A549 (cell line): Measurements from ENCODE around the gene BRMS1. TPM values are rescaled to one million over a fixed set of nuclear protein-coding genes. Genes with fewer than 3 reads are reported as not detected.
A peak's percentile ranks its signal among the peaks of the same experiment; 100 is the strongest.

ENCODE experiments used
- ATAC-seq, 2 experiments: fragments of 200-7000 bp in 1 of 2; fragments of >200 bp in 1 of 2; cut with Nextera tagmentation in 1 of 2; cut with Tn5 transposase in 1 of 2; 3 replicates each; pipeline versions ENCODE4 v1.8.0 to v1.9.1; 2018 to 2020; ENCODE audit warnings: mild to moderate bottlenecking in 1 of 2, moderate library complexity in 1 of 2
- CTCF ChIA-PET: fragments of 300-600 bp; sonication (Branson Sonifier 250); formaldehyde crosslinking; extraction: SDS; loops from one replicate; lab custom pipeline; 2021; ENCODE audit warnings: antibody characterized with exemption, inconsistent platforms; lab: Yijun Ruan, JAX
- POLR2A ChIA-PET: fragments of 350-600 bp; formaldehyde crosslinking; extraction: SDS; loops from one replicate; lab custom pipeline; 2021; ENCODE audit warnings: antibody characterized with exemption, inconsistent platforms; lab: Yijun Ruan, JAX
- DNase-seq, 2 experiments: peaks; one replicate each; pipeline versions ENCODE4 v3.0.0 to v3.0.0-alpha.2; 2011 to 2016; ENCODE audit warnings: low read depth in 1 of 2, low spot score in 1 of 2
- FAIRE-seq: peaks from 2 replicates; lab custom pipeline; 2011; peaks lifted over from hg19 to GRCh38; lab: Jason Lieb, UNC
- H3K27ac ChIP-seq, 2 experiments: fragments of >200 bp; sonication (Bioruptor Twin); formaldehyde crosslinking; 3 replicates each; pipeline ENCODE4 v1.5.1; 2016 to 2017
- H3K4me1 ChIP-seq: fragments of >200 bp; sonication (Bioruptor Twin); formaldehyde crosslinking; 3 replicates; pipeline ENCODE4 v1.6.1; 2016
- H3K4me2 ChIP-seq: fragments of >200 bp; sonication (Bioruptor Twin); formaldehyde crosslinking; 3 replicates; pipeline ENCODE4 v1.6.1; 2016
- H3K4me3 ChIP-seq: fragments of >200 bp; sonication (Bioruptor Twin); formaldehyde crosslinking; 3 replicates; pipeline ENCODE4 v1.5.1; 2016
- H3K9me3 ChIP-seq: fragments of >200 bp; sonication (Bioruptor Twin); formaldehyde crosslinking; 3 replicates; pipeline ENCODE4 v1.6.1; 2016
- ATOH8 ChIP-seq: fragments of 250-450 bp; sonication (Bioruptor Pico); IDR thresholded peaks from 2 replicates; pipeline ENCODE4 v1.5.0; 2020; ENCODE audit warnings: low read depth, mild to moderate bottlenecking, moderate library complexity
- BHLHE40 ChIP-seq: IDR thresholded peaks from 2 replicates; pipeline ENCODE4 v1.6.1; 2012; ENCODE audit warnings: low read depth, low read length, inconsistent platforms
- CEBPB ChIP-seq, 2 experiments: fragments of >200 bp in 1 of 2; sonication (Bioruptor Twin) in 1 of 2; formaldehyde crosslinking in 1 of 2; IDR thresholded peaks; 2 replicates each; pipeline ENCODE4 v1.6.1; 2012 to 2016
- CHD2 ChIP-seq: fragments of 150-350 bp; IDR thresholded peaks from 2 replicates; pipeline ENCODE4 v1.6.1; 2014; ENCODE audit warnings: low read length; ENCODE audit not compliant: partially characterized antibody
- CHD4 ChIP-seq: fragments of 200-600 bp; sonication (generic); IDR thresholded peaks from 2 replicates; pipeline ENCODE4 v1.6.1; 2016; ENCODE audit warnings: antibody characterized with exemption, mild to moderate bottlenecking, borderline replicate concordance
- FOXS1 ChIP-seq: fragments of 250-450 bp; sonication (Bioruptor Pico); IDR thresholded peaks from 2 replicates; pipeline ENCODE4 v1.5.0; 2020; ENCODE audit warnings: mild to moderate bottlenecking, moderate library complexity
- HDAC2 ChIP-seq: fragments of 200-600 bp; sonication (generic); IDR thresholded peaks from 2 replicates; pipeline ENCODE4 v1.6.1; 2016
- HEYL ChIP-seq: fragments of 250-450 bp; sonication (Bioruptor Pico); IDR thresholded peaks from 2 replicates; pipeline ENCODE4 v1.8.0; 2021; ENCODE audit warnings: mild to moderate bottlenecking, moderate library complexity
- HOXB13 ChIP-seq: fragments of 250-450 bp; sonication (Bioruptor Pico); IDR thresholded peaks from 2 replicates; pipeline ENCODE4 v1.5.0; 2020; ENCODE audit warnings: low read depth, mild to moderate bottlenecking, moderate library complexity
- JUN ChIP-seq, 2 experiments: fragments of >200 bp; sonication (Bioruptor Twin); formaldehyde crosslinking; IDR thresholded peaks; 2 replicates in 1 of 2; 3 replicates in 1 of 2; pipeline ENCODE4 v1.6.1; 2016 to 2017
- MAFK ChIP-seq: fragments of 450-650 bp; IDR thresholded peaks from 2 replicates; pipeline ENCODE4 v1.6.1; 2014; ENCODE audit not compliant: partially characterized antibody
- NFE2L2 ChIP-seq: fragments of 150-350 bp; conservative IDR thresholded peaks from 2 replicates; pipeline ENCODE4 v1.6.1; 2014; ENCODE audit warnings: low read length
- NPAS2 ChIP-seq: fragments of 250-450 bp; sonication (Bioruptor Pico); IDR thresholded peaks from 2 replicates; pipeline ENCODE4 v1.8.0; 2022; ENCODE audit warnings: mild to moderate bottlenecking, moderate library complexity, borderline replicate concordance
- PBX3 ChIP-seq: IDR thresholded peaks from 2 replicates; pipeline ENCODE4 v1.6.1; 2012
- PHF8 ChIP-seq: fragments of 200-600 bp; sonication (generic); IDR thresholded peaks from 2 replicates; pipeline ENCODE4 v1.6.1; 2016; ENCODE audit warnings: low read depth, mild to moderate bottlenecking, antibody characterized with exemption, moderate library complexity, borderline replicate concordance
- POLR2AphosphoS2 ChIP-seq: conservative IDR thresholded peaks from 2 replicates; pipeline ENCODE4 v1.6.1; 2012; ENCODE audit warnings: low read length, improper control_type of control experiment, inconsistent platforms
- RAD21 ChIP-seq, 2 experiments: fragments of >200 bp in 1 of 2; sonication (Bioruptor Twin) in 1 of 2; formaldehyde crosslinking in 1 of 2; IDR thresholded peaks in 1 of 2; conservative IDR thresholded peaks in 1 of 2; 2 replicates in 1 of 2; 3 replicates in 1 of 2; pipeline ENCODE4 v1.6.1; 2012 to 2018; ENCODE audit warnings: inconsistent platforms in 1 of 2
- RFX5 ChIP-seq: fragments of 450-650 bp; IDR thresholded peaks from 2 replicates; pipeline ENCODE4 v1.7.1; 2014; ENCODE audit warnings: antibody characterized with exemption, mild to moderate bottlenecking, moderate library complexity
- RNF2 ChIP-seq: fragments of 200-600 bp; sonication (generic); IDR thresholded peaks from 2 replicates; pipeline ENCODE4 v1.6.1; 2016; ENCODE audit warnings: low read depth, mild to moderate bottlenecking, antibody characterized with exemption, moderate library complexity, borderline replicate concordance
- SMC3 ChIP-seq: fragments of >200 bp; sonication (Bioruptor Twin); formaldehyde crosslinking; IDR thresholded peaks from 3 replicates; pipeline ENCODE4 v1.6.1; 2018; ENCODE audit warnings: inconsistent platforms
- SREBF2 ChIP-seq: fragments of 450-650 bp; IDR thresholded peaks from 2 replicates; pipeline ENCODE4 v1.6.1; 2014; ENCODE audit warnings: mild to moderate bottlenecking, moderate library complexity
- TP53 ChIP-seq: fragments of 250-450 bp; sonication (Bioruptor Pico); IDR thresholded peaks from 2 replicates; pipeline ENCODE4 v1.5.0; 2021; ENCODE audit warnings: mild to moderate bottlenecking, moderate library complexity
- ZFP36 ChIP-seq: fragments of 450-650 bp; IDR thresholded peaks from 2 replicates; pipeline ENCODE4 v1.6.1; 2014; ENCODE audit warnings: borderline replicate concordance; ENCODE audit not compliant: partially characterized antibody
- WGBS: methylation state at CpG from one replicate; pipeline ENCODE4 v1.1.6; 2017; ENCODE audit errors: missing lambda C conversion rate; 5-methylcytosine and 5-hydroxymethylcytosine counted together
- polyA plus RNA-seq, 4 experiments: library from polyadenylated mRNA; depleted of rRNA in 3 of 4; stranded (reverse); fragments of >200 nt; fragmentation: RNase III in 1 of 4; extraction: RNeasy Plus Mini Kit Qiagen cat#74134 plus additional on column Dnase treatment in 1 of 4; gene quantifications; 2 replicates in 3 of 4; 3 replicates in 1 of 4; pipeline ENCODE4 v1.2.3, GENCODE V29; 2011 to 2017

BRMS1 gene
- polyA plus RNA-seq, 2 of the 4 experiments (the other 2 are of a cell fraction): 56.2 to 90.8 TPM

- Histone ChIP-seq H3K9me3 (no peaks in the 10 kb centered on the region), H3K4me2 (peak overlapping the region; percentile 95), H3K4me1 (peaks cover 17% of the 10 kb centered on the region), H3K27ac (peak overlapping the region in 1 of 2 experiments; percentile 88; a peak in 3 of 6 replicates), H3K4me3 (peak overlapping the region; percentile 65)
- CTCF ChIA-PET: interaction anchor here (10.1 kb wide), 1 partner anchor 18 kb away, joined by 116 read pairs; no protein-coding TSS in a partner anchor
- DNase-seq (no peak), FAIRE-seq (no peak), ATAC-seq (no peak)
- TF ChIP-seq SREBF2: no peak
- no peak for TF ChIP-seq JUN (IDR thresholded peaks at IDR 0.05)
- TF ChIP-seq PHF8: no peak
- TF ChIP-seq BHLHE40: 0 out of 2 replicates have a peak, but pooled peaks have one; percentile 30
- TF ChIP-seq SMC3: no peak
- POLR2A ChIA-PET: no interaction called here
- 52% methylated on average over 13 of the region's 17 CpGs for WGBS
Measured at GRCh38 chr11:66292543-66293332, 52.2 kb downstream of the BRMS1 start.

- Histone ChIP-seq H3K4me2 (peak within 1 kb of the TSS; percentile 95), H3K4me1 (peaks cover 20% of the 10 kb centered on the region), H3K27ac (peak within 1 kb of the TSS; percentile 57 to 88; a peak in 5 of 6 replicates), H3K9me3 (no peaks in the 10 kb centered on the region), H3K4me3 (peak within 1 kb of the TSS; percentile 65)
- ChIA-PET POLR2A (no interaction called here), CTCF (interaction anchor here (0.8 to 8.3 kb wide), 7 partner anchors 10 to 71 kb away, joined by 3 to 63 read pairs (median 4); partner anchors contain the start of gene RIN1)
- ATAC-seq (no peak), DNase-seq (no peak), FAIRE-seq (no peak)
- TF ChIP-seq CHD4 (no peak), HEYL (CRISPR knock-in tag) (no peak), ATOH8 (CRISPR knock-in tag) (no peak), RNF2 (no peak), CHD2 (no peak), TP53 (no peak), RAD21 (conservative IDR thresholded peaks at IDR 0.05 in 1 of 2, IDR thresholded peaks at IDR 0.05 in 1 of 2) (no peak), POLR2AphosphoS2 (no peak), NPAS2 (CRISPR knock-in tag) (no peak), RFX5 (no peak), MAFK (no peak), FOXS1 (CRISPR knock-in tag) (no peak)
- WGBS: 0% methylated on average over 6 of the region's 95 CpGs
Measured at GRCh38 chr11:66291706-66292542, 53.0 kb downstream of the BRMS1 start, which contains the start of gene TMEM151A. Gene TMEM151A, plus strand, starts transcription at chr11:66291894. Its CDS starts 120 bp downstream, at chr11:66292014.

GRCh38 chr11:66291303-66291705 is 53.6 kb downstream of the BRMS1 start:
- H3K4me1 ChIP-seq: peaks cover 20% of the 10 kb centered on the region
- no peak for TF ChIP-seq CEBPB (IDR thresholded peaks at IDR 0.05)
- TF ChIP-seq MAFK: no peak
- TF ChIP-seq FOXS1 (CRISPR knock-in tag): no peak
- no peak for TF ChIP-seq ZFP36
- no peak for TF ChIP-seq POLR2AphosphoS2
- TF ChIP-seq NFE2L2: no peak
- TF ChIP-seq HDAC2: no peak
- TF ChIP-seq HOXB13 (CRISPR knock-in tag): no peak
- no peak for TF ChIP-seq PBX3
- TF ChIP-seq CHD2: no peak
- H3K4me2 ChIP-seq: peak overlapping the region; percentile 95
- DNase-seq (no peak), FAIRE-seq (no peak), ATAC-seq (no peak)
- H3K4me3 ChIP-seq: peak overlapping the region; percentile 65
- H3K27ac ChIP-seq: peak overlapping the region in 1 of 2 experiments; percentile 88; a peak in 4 of 6 replicates
- no peaks in the 10 kb centered on the region for H3K9me3 ChIP-seq
- POLR2A ChIA-PET: no interaction called here
- CTCF ChIA-PET: interaction anchor here (0.8 to 8.3 kb wide), 7 partner anchors 10 to 72 kb away, joined by 3 to 63 read pairs (median 4); partner anchors contain the start of gene RIN1
- WGBS: 69% methylated on average over 6 of the region's 16 CpGs
